K562 (cell line): ENCODE data around the gene EZH1. TPM values are rescaled to one million over a fixed set of nuclear protein-coding genes. Genes with fewer than 3 reads are reported as not detected.
A peak's percentile ranks its signal among the peaks of the same experiment; 100 is the strongest.

Source experiments
- ARID1B ChIP-seq: fragments of 450-650 bp; IDR thresholded peaks from 2 replicates; pipeline ENCODE4 v1.6.1; 2016; ENCODE audit warnings: antibody characterized with exemption, mild to moderate bottlenecking, inconsistent platforms
- CCNT2 ChIP-seq: IDR thresholded peaks from 2 replicates; pipeline ENCODE4 v1.6.1; 2011; ENCODE audit warnings: borderline replicate concordance, low read depth, mild to moderate bottlenecking, moderate library complexity, mixed read lengths, low read length; ENCODE audit not compliant: insufficient read length; ENCODE audit errors: extremely low read depth
- CHD1 ChIP-seq: fragments of 200-600 bp; sonication (generic); IDR thresholded peaks from one replicate; pipeline ENCODE4 v1.6.1; 2012; ENCODE audit warnings: mild to moderate bottlenecking, moderate library complexity, low read length, inconsistent platforms
- E2F3 ChIP-seq: fragments of 250-450 bp; sonication (Bioruptor Pico); IDR thresholded peaks from 2 replicates; pipeline ENCODE4 v1.4.0; 2020; ENCODE audit warnings: mild to moderate bottlenecking
- ERF ChIP-seq: fragments of 450-650 bp; formaldehyde crosslinking; IDR thresholded peaks from 2 replicates; pipeline ENCODE4 v1.4.0; 2020; ENCODE audit warnings: mild to moderate bottlenecking, mixed read lengths
- EWSR1 ChIP-seq: fragments of 450-650 bp; IDR thresholded peaks from 2 replicates; pipeline ENCODE4 v1.6.1; 2018; ENCODE audit warnings: borderline replicate concordance, mild to moderate bottlenecking, low read depth, moderate library complexity; ENCODE audit not compliant: partially characterized antibody
- KAT8 ChIP-seq: fragments of 450-650 bp; IDR thresholded peaks from 2 replicates; pipeline ENCODE4 v1.6.1; 2016; ENCODE audit warnings: low read depth, mild to moderate bottlenecking
- L3MBTL2 ChIP-seq: fragments of 450-650 bp; IDR thresholded peaks from 2 replicates; pipeline ENCODE4 v1.6.1; 2016; ENCODE audit warnings: mild to moderate bottlenecking, moderate library complexity
- NR3C1 ChIP-seq: sonication (generic); formaldehyde crosslinking; IDR thresholded peaks from 2 replicates; pipeline ENCODE4 v1.8.1; 2022; ENCODE audit warnings: missing genetic modification reagents
- POU5F1 ChIP-seq: fragments of 150-350 bp; IDR thresholded peaks from 2 replicates; pipeline ENCODE4 v1.6.1; 2014; ENCODE audit warnings: borderline replicate concordance, low read length, low read depth, mild to moderate bottlenecking; ENCODE audit not compliant: partially characterized antibody
- SMAD2 ChIP-seq: fragments of 150-350 bp; IDR thresholded peaks from 2 replicates; pipeline ENCODE4 v1.6.1; 2014; ENCODE audit warnings: low read depth, mild to moderate bottlenecking, low read length
- TGIF2 ChIP-seq: sonication (generic); formaldehyde crosslinking; IDR thresholded peaks from 2 replicates; pipeline ENCODE4 v1.8.1; 2022; ENCODE audit warnings: mild to moderate bottlenecking, missing genetic modification reagents, moderate library complexity
- ZNF197 ChIP-seq: fragments of 200-800 bp; sonication (Bioruptor generic); IDR thresholded peaks from 2 replicates; pipeline ENCODE4 v1.6.1; 2016; ENCODE audit warnings: low read depth, missing genetic modification characterization, missing compliant biosample characterization
- ZNF217 ChIP-seq: sonication (generic); formaldehyde crosslinking; IDR thresholded peaks from 2 replicates; pipeline ENCODE4 v1.8.0; 2022; ENCODE audit warnings: mild to moderate bottlenecking, missing genetic modification reagents
- ZNF311 ChIP-seq: fragments of 250-450 bp; sonication (Bioruptor Pico); IDR thresholded peaks from 2 replicates; pipeline ENCODE4 v1.4.0; 2020; ENCODE audit warnings: mild to moderate bottlenecking, moderate library complexity
- ZNF511 ChIP-seq: sonication (generic); formaldehyde crosslinking; IDR thresholded peaks from 2 replicates; pipeline ENCODE4 v1.8.0; 2022; ENCODE audit warnings: mild to moderate bottlenecking, missing genetic modification reagents
- ZNF561 ChIP-seq: fragments of 450-650 bp; formaldehyde crosslinking; conservative IDR thresholded peaks from 2 replicates; pipeline ENCODE4 v1.4.0; 2020; ENCODE audit warnings: mild to moderate bottlenecking, moderate library complexity
- ZNF76 ChIP-seq: fragments of 250-450 bp; sonication (Bioruptor Pico); IDR thresholded peaks from 2 replicates; pipeline ENCODE4 v1.4.0; 2020; ENCODE audit warnings: mild to moderate bottlenecking, moderate library complexity, borderline replicate concordance
- ZNF830 ChIP-seq: fragments of 250-450 bp; sonication (Bioruptor Pico); IDR thresholded peaks from 2 replicates; pipeline ENCODE4 v1.5.0; 2021; ENCODE audit warnings: mild to moderate bottlenecking
- polyA plus RNA-seq, 8 experiments: library from polyadenylated mRNA; depleted of rRNA in 4 of 8; stranded (reverse) in 5 of 8; unstranded in 3 of 8; fragments of >200 nt; fragmentation: Nextera tagmentation in 2 of 8; fragmentation: Illumina TruSeq in 1 of 8; extraction: Ambion mirVana in 2 of 8; extraction: Trizol in 1 of 8; gene quantifications; 2 replicates each; pipeline versions ENCODE4 v1.2.1 to v1.2.3, GENCODE V29; 2011 to 2014; ENCODE audit warnings: inconsistent platforms in 1 of 8, missing spikeins in 1 of 8
- total RNA-seq, 7 experiments: library from RNA; depleted of rRNA in 6 of 7; stranded (reverse); fragments of >200 nt in 6 of 7; fragmentation: Illumina TruSeq in 2 of 7; extraction: Trizol in 2 of 7; gene quantifications; 2 replicates each; pipeline versions ENCODE4 v1.2.1 to v1.2.3, GENCODE V29; 2011 to 2021; ENCODE audit warnings: low replicate concordance in 1 of 7
- TF ChIP-seq, protein P1 (sequence below), 2 experiments: IDR thresholded peaks in 1 of 2; conservative IDR thresholded peaks in 1 of 2; 2 replicates each; pipeline ENCODE4 v1.6.1; 2016; ENCODE audit warnings: low read depth in 2 of 2, mild to moderate bottlenecking in 1 of 2, missing compliant biosample characterization in 1 of 2, missing genetic modification characterization in 1 of 2, moderate library complexity in 1 of 2
- TF ChIP-seq, protein P2 (sequence below), 2 experiments: fragments of 450-650 bp in 1 of 2; sonication (generic) in 1 of 2; formaldehyde crosslinking; conservative IDR thresholded peaks; 2 replicates each; pipeline versions ENCODE4 v1.4.0 to v1.8.1; 2020 to 2022; ENCODE audit warnings: mild to moderate bottlenecking in 1 of 2, missing genetic modification reagents in 1 of 2
- TF ChIP-seq, protein P3 (sequence below): fragments of 450-650 bp; conservative IDR thresholded peaks from 2 replicates; pipeline ENCODE4 v1.6.1; 2016; ENCODE audit warnings: missing genetic modification characterization, low read depth, mild to moderate bottlenecking, missing compliant biosample characterization, moderate library complexity

Gene EZH1
- total and polyA plus RNA-seq, 9 of the 15 experiments (the other 6 are each of a cell fraction or from before 2014, with no cell fraction given): 8.6 to 40.8 (median 22.9) TPM

GRCh38 chr17:42779936-42780850 lies 35.4 kb upstream of the EZH1 start, which contains the start of gene WNK4 (continued):
- TF ChIP-seq, protein P1, sequence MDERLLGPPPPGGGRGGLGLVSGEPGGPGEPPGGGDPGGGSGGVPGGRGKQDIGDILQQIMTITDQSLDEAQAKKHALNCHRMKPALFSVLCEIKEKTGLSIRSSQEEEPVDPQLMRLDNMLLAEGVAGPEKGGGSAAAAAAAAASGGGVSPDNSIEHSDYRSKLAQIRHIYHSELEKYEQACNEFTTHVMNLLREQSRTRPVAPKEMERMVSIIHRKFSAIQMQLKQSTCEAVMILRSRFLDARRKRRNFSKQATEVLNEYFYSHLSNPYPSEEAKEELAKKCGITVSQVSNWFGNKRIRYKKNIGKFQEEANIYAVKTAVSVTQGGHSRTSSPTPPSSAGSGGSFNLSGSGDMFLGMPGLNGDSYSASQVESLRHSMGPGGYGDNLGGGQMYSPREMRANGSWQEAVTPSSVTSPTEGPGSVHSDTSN (CRISPR knock-in tag; IDR thresholded peaks at IDR 0.05; ENCODE audit: low read depth): no peak
- TF ChIP-seq, protein P1 (tag; conservative IDR thresholded peaks at IDR 0.05; ENCODE audit: low read depth): no peak
- no peak for TF ChIP-seq ZNF511 (CRISPR knock-in tag)
- TF ChIP-seq, protein P2, sequence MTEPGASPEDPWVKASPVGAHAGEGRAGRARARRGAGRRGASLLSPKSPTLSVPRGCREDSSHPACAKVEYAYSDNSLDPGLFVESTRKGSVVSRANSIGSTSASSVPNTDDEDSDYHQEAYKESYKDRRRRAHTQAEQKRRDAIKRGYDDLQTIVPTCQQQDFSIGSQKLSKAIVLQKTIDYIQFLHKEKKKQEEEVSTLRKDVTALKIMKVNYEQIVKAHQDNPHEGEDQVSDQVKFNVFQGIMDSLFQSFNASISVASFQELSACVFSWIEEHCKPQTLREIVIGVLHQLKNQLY (CRISPR knock-in tag; conservative IDR thresholded peaks at IDR 0.05): no peak
- TF ChIP-seq ERF (CRISPR knock-in tag): no peak
- TF ChIP-seq E2F3 (CRISPR knock-in tag): no peak
- TF ChIP-seq ARID1B: peak; percentile 97
- no peak for TF ChIP-seq KAT8
- TF ChIP-seq, protein P3, sequence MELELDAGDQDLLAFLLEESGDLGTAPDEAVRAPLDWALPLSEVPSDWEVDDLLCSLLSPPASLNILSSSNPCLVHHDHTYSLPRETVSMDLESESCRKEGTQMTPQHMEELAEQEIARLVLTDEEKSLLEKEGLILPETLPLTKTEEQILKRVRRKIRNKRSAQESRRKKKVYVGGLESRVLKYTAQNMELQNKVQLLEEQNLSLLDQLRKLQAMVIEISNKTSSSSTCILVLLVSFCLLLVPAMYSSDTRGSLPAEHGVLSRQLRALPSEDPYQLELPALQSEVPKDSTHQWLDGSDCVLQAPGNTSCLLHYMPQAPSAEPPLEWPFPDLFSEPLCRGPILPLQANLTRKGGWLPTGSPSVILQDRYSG (tag): no peak
- TF ChIP-seq L3MBTL2: 0 out of 2 replicates have a peak, but pooled peaks have one; percentile 3
- no peak for TF ChIP-seq ZNF311 (CRISPR knock-in tag)
- no peak for TF ChIP-seq ZNF197
- no peak for TF ChIP-seq SMAD2
- TF ChIP-seq CCNT2: peak; percentile 76
- no peak for TF ChIP-seq TGIF2
- no peak for TF ChIP-seq POU5F1
- TF ChIP-seq ZNF76 (CRISPR knock-in tag): no peak
- TF ChIP-seq ZNF561: no peak
- TF ChIP-seq ZNF830: no peak
- TF ChIP-seq NR3C1 (CRISPR knock-in tag): no peak
- no peak for TF ChIP-seq ZNF217
- no peak for TF ChIP-seq CHD1
- no peak for TF ChIP-seq EWSR1
